ENCODE data around the gene ITPKA.
A peak's percentile ranks its signal among the peaks of the same experiment; 100 is the strongest.
"Not testable (repeated sequence)": the region's sequence is repeated elsewhere in the genome, so short reads cannot be mapped to it uniquely, and the experiment has no call there.

The ITPKA gene

GRCh38 chr15:41493205-41493901 lies at the start of gene ITPKA:
Gene ITPKA (plus strand): TSS chr15:41493874. CDS start chr15:41493928, 54 bp downstream.
- DNase-seq (ENCODE audit: low spot score) = peak; percentile 60

DNA sequence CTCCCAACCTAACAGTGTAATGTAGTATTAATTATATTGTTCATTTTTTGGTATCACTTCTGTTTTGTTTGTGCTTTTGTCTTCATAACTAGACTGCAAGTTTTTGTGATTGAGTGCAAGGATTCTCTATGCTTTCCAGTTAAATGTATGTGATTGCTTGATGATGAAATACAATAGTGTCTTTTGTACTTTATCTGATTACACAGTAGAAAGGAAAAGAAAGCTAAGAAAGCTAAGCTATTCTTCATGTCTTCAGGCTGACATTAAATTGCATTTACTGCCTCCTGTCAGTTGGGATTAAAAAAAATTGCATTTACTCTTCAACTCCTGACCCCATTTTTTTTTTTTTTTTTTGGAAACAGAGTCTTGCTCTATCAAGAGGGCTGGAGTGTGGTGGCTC lies 48.3 kb upstream of the ITPKA start:
- DNase-seq (ENCODE audit: low spot score) = no peak

DNA sequence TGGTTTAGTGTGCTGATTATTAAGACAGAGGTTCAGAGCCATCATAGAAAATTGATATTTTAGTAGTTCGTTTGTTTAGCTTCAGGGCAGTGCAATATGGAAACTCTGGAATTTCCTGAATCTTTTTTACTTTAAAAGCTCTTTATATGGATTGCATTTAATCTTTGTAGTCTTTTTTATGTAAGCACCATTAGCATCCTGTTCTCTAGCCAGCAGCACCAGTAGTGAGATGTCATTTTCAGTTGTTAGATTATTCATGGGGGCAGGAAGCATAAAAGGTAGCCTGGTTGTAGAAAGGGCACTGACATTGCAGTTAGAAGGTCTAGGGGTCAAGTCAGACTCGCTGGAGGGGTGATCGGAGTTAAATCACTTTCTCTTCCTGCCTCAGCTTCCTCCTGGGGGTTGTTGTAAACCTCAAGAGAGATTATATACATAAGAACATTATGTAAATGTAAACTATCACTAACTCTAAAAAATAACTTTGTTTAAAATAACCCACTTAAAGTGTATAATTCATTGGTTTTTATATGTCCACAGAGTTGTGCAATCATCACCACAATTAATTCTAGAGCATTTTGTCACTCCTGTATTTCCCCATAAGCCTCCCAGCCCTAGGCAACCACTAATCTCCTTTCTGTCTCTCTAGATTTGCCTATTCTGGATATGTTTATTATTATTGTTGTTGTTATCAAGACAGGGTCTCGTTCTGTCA lies 31.4 kb upstream of the ITPKA start:
- no peak for DNase-seq (ENCODE audit: low spot score)

GRCh38 chr15:41464889-41465580 lies 28.6 kb upstream of the ITPKA start:
- no peak for DNase-seq (ENCODE audit: low spot score)

DNA sequence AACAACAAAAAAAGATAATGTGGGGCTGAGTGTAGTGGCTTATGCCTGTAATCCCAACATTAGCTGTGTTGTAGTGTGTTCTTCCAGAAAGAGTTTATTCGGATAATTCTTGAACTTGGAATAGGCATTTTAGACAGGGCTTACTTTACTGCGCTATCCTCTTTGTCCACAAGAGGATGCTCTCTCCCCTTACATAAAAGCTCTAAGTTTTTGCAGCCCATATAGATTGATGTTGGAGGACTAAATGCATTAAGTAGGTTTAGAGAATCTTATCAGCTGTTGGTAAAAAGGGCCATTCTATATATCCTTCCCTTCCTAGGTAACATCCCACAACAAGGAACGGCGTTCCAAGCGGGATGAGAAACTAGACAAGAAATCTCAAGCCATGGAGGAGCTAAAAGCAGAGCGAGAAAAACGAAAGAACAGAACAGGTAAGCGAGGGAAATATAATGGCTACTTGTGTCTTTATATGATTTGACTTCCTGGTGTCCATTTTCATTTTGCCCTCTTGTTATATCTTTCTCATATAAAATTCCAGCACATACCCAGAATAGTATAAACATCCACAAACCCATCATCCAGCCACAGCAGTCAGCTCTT lies 27.8 kb upstream of the ITPKA start:
- peak; percentile 65 for DNase-seq (ENCODE audit: low spot score)

- no peak for DNase-seq (ENCODE audit: low spot score)
Measured at GRCh38 chr15:41466711-41467110, 27.0 kb upstream of the ITPKA start.

DNA sequence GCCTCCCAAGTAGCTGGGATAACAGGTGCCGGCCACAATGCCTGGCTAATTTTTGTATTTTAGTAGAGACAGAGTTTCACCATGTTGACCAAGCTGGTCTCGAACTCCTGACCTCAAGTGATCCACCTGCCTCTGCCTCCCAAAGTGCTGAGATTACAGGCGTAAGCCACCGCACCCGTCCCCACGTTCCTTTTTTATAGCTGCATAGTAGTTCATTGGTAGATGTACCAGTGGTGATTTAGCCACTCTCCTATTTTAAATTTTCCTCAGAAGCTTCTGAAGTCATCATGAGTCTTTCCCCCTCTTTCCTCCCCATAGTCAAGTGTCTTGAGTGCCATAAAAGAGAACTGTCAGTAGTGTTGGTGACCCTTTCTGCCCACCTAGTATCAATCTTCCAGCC lies 24.0 kb upstream of the ITPKA start:
- DNase-seq (ENCODE audit: low spot score) = not testable (repeated sequence)

- no peak for DNase-seq (ENCODE audit: low spot score)
Measured at GRCh38 chr15:41473418-41473817, 20.3 kb upstream of the ITPKA start.

- DNase-seq (ENCODE audit: low spot score) = no peak
Measured at GRCh38 chr15:41474436-41474835, 19.2 kb upstream of the ITPKA start.

- no peak for DNase-seq (ENCODE audit: low spot score)
Measured at GRCh38 chr15:41474941-41475340, 18.7 kb upstream of the ITPKA start.

DNA sequence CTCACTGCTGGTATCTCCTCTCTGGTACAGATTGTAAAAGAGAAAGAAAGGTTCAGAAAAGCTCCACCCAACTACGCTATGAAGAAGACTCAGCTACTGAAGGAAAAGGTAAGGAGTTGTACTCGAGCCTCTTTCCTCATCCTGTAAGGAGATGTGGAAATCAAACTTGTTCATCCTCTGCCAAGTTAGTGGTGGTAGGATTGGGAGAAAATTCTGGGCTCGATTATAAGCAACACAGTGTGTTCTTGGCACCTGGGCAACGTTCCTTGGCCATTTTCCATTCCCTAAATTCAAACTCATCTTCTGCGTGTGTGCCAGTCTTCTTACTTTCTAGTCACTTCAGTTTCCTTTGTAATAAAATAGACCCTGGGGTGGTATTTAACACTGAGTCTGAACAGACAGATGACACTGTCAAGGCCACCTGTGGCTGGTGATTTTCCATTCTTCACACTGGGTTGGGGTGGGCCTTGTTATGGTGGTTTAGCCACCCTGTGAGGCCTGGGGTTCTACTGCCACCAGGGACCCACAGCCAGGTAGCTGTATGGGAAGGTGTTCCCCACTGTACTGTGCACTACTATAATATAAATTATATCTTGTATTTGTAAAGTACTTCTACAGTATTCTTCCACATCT lies 17.1 kb upstream of the ITPKA start:
- no peak for DNase-seq (ENCODE audit: low spot score)

DNA sequence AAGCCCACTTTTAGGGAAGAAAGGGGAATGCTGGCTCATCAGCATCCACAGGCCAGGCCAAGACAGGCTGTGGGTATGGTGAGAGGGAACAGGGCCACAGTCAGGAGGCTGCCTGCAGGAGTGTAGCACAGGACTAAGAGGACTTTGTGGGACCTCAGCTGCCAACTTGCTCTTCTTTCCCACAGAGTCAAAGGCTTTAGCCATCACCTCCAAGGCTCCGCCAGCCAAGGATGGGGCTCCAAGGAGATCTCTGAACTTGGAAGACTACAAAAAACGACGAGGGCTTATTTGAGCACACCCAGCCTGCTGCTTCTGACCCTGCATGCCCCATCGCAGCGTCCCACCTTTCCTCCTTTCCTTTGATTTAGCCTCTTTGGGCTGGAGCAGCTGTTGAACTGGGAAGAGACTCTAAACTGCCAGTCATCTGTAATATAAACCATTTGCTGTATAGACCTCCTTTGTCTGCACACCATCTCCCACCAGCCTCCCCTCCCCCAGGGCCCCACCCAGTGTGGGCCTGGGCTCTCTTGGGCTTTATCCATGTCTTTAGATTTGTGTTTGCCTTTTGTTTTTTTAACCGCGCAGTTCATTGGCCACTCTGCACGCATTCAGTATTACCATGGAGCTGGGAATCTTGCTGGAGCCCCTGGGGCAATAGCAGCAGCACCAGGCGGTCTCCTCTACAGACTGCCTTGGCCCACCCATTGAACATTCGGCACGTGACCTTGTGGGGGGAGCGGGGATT lies 13.1 kb upstream of the ITPKA start:
- DNase-seq (ENCODE audit: low spot score) = no peak

GRCh38 chr15:41482110-41482877 lies 11.4 kb upstream of the ITPKA start:
- no peak for DNase-seq (ENCODE audit: low spot score)

GRCh38 chr15:41483115-41483514 lies 10.6 kb upstream of the ITPKA start:
- DNase-seq (ENCODE audit: low spot score) = no peak

DNA sequence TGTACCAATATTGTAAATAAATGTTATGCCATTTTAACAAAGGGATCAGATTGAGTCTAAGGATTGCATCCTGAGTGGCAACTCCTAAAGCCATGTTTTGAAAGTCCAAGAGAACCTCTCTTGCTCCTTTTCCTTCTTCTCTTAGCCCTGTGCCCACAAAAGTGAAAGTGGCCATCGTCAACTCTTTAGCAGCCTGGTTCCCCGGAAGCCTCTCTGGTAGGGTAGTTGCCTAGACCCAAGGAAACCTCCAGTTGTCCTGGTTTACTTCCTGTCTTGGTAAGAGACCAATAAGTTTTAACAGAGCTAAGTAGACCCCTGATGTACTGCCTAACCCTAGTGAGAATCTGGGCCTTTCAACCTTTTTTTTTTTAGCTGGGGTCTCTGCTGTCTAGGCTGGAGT lies 10.2 kb upstream of the ITPKA start:
- DNase-seq (ENCODE audit: low spot score) = no peak

GRCh38 chr15:41484937-41485625 lies 8.6 kb upstream of the ITPKA start:
- DNase-seq (ENCODE audit: low spot score) = no peak

- DNase-seq (ENCODE audit: low spot score) = no peak
Measured at GRCh38 chr15:41486286-41486685, 7.4 kb upstream of the ITPKA start.

DNA sequence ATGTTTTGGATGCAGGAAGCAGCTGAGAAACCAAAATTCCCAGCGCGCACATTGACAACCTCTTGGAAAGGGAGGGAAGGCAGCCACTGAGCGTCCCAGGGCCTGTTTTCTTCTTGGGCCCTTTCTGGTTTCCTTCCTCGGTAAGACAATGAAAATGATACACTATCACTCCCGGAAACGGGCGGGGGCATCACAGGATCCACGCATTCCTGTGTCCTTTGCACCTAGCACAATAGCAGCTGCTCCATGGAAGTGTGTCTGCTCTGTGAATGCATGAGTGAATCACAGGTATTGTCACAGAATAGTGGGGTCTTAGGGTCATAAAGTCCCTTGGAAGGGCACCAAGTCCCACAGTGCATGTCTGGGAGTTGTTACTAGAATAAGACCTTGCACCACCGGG lies 6.3 kb upstream of the ITPKA start:
- DNase-seq (ENCODE audit: low spot score) = no peak

GRCh38 chr15:41487802-41488201 lies 5.9 kb upstream of the ITPKA start:
- DNase-seq (ENCODE audit: low spot score) = no peak

- no peak for DNase-seq (ENCODE audit: low spot score)
Measured at GRCh38 chr15:41489641-41490040, 4.0 kb upstream of the ITPKA start.
